ENCODE results near the gene ZSCAN21.

Gene ZSCAN21

DNA sequence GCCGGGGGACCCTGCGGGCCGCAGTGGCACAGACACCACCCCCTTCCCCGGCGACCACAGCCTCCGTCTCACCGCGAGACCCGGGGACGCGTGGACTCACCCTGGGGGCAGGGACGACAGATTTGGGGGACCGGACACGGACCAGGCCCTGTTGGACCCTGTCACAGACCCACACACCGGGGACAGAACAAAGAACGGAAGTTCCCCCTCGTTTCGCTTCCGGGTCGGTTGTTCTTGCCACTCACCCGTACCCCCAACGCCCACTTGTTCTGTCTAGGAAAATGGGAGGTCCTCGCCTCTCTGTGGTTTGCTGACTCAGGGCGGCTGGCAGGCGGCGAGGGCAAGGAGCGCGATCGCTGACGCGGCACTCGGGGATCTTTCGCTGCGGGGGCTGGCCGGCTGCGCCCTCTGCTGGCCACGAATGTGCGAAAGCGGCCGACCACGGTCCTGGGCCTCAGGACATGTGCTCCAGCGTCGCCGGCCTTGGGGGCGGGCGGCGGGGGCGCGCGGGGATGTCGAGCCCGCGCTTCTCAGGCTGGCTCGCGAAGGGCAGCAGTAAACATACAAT lies 32.0 kb downstream of the ZSCAN21 start, which contains the start of gene ZNF3 (continued):
- TF ChIP-seq, protein P1, sequence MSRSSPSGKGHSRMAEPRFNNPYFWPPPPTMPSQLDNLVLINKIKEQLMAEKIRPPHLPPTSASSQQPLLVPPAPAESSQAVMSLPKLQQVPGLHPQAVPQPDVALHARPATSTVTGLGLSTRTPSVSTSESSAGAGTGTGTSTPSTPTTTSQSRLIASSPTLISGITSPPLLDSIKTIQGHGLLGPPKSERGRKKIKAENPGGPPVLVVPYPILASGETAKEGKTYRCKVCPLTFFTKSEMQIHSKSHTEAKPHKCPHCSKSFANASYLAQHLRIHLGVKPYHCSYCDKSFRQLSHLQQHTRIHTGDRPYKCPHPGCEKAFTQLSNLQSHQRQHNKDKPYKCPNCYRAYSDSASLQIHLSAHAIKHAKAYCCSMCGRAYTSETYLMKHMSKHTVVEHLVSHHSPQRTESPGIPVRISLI (tag by site-specific recombination; IDR thresholded peaks at IDR 0.05), result no peak
- TF ChIP-seq ZNF350 (tag by site-specific recombination; IDR thresholded peaks at IDR 0.05) (no peak), ZNF335 (tag by site-specific recombination; conservative IDR thresholded peaks at IDR 0.05) (no peak), ZFP41 (tag by site-specific recombination; IDR thresholded peaks at IDR 0.05; ENCODE audit: borderline replicate concordance) (no peak), ZNF138 (tag by site-specific recombination; IDR thresholded peaks at IDR 0.05; ENCODE audit: borderline replicate concordance) (no peak), ZNF311 (tag by site-specific recombination; IDR thresholded peaks at IDR 0.05; ENCODE audit: borderline replicate concordance) (no peak), EGR2 (tag by site-specific recombination; IDR thresholded peaks at IDR 0.05; ENCODE audit: low read depth) (peak; percentile 94), ZNF629 (tag by site-specific recombination; IDR thresholded peaks at IDR 0.05) (peak; percentile 95), TCF7L2 (IDR thresholded peaks at IDR 0.05; ENCODE audit: borderline replicate concordance, low read depth, low read length) (no peak), ZNF785 (tag by site-specific recombination; IDR thresholded peaks at IDR 0.05) (no peak), SCRT2 (tag by site-specific recombination; IDR thresholded peaks at IDR 0.05) (no peak; the same call in 1 of the 2 replicates), REPIN1 (tag by site-specific recombination; IDR thresholded peaks at IDR 0.05; ENCODE audit: low read depth) (no peak), ZNF114 (tag by site-specific recombination; IDR thresholded peaks at IDR 0.05) (no peak)
- TF ChIP-seq, protein P2, sequence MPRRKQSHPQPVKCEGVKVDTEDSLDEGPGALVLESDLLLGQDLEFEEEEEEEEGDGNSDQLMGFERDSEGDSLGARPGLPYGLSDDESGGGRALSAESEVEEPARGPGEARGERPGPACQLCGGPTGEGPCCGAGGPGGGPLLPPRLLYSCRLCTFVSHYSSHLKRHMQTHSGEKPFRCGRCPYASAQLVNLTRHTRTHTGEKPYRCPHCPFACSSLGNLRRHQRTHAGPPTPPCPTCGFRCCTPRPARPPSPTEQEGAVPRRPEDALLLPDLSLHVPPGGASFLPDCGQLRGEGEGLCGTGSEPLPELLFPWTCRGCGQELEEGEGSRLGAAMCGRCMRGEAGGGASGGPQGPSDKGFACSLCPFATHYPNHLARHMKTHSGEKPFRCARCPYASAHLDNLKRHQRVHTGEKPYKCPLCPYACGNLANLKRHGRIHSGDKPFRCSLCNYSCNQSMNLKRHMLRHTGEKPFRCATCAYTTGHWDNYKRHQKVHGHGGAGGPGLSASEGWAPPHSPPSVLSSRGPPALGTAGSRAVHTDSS (tag by site-specific recombination; IDR thresholded peaks at IDR 0.05), result peak; percentile 27; the same call in 1 of the 2 replicates
- TF ChIP-seq, protein P3, sequence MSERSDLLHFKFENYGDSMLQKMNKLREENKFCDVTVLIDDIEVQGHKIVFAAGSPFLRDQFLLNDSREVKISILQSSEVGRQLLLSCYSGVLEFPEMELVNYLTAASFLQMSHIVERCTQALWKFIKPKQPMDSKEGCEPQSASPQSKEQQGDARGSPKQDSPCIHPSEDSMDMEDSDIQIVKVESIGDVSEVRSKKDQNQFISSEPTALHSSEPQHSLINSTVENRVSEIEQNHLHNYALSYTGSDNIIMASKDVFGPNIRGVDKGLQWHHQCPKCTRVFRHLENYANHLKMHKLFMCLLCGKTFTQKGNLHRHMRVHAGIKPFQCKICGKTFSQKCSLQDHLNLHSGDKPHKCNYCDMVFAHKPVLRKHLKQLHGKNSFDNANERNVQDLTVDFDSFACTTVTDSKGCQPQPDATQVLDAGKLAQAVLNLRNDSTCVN (tag by site-specific recombination; optimal IDR thresholded peaks at IDR 0.05), result peak; percentile 97
- TF ChIP-seq, protein P4, sequence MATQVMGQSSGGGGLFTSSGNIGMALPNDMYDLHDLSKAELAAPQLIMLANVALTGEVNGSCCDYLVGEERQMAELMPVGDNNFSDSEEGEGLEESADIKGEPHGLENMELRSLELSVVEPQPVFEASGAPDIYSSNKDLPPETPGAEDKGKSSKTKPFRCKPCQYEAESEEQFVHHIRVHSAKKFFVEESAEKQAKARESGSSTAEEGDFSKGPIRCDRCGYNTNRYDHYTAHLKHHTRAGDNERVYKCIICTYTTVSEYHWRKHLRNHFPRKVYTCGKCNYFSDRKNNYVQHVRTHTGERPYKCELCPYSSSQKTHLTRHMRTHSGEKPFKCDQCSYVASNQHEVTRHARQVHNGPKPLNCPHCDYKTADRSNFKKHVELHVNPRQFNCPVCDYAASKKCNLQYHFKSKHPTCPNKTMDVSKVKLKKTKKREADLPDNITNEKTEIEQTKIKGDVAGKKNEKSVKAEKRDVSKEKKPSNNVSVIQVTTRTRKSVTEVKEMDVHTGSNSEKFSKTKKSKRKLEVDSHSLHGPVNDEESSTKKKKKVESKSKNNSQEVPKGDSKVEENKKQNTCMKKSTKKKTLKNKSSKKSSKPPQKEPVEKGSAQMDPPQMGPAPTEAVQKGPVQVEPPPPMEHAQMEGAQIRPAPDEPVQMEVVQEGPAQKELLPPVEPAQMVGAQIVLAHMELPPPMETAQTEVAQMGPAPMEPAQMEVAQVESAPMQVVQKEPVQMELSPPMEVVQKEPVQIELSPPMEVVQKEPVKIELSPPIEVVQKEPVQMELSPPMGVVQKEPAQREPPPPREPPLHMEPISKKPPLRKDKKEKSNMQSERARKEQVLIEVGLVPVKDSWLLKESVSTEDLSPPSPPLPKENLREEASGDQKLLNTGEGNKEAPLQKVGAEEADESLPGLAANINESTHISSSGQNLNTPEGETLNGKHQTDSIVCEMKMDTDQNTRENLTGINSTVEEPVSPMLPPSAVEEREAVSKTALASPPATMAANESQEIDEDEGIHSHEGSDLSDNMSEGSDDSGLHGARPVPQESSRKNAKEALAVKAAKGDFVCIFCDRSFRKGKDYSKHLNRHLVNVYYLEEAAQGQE (tag by site-specific recombination; IDR thresholded peaks at IDR 0.05), result peak; percentile 49
- TF ChIP-seq, protein P5, sequence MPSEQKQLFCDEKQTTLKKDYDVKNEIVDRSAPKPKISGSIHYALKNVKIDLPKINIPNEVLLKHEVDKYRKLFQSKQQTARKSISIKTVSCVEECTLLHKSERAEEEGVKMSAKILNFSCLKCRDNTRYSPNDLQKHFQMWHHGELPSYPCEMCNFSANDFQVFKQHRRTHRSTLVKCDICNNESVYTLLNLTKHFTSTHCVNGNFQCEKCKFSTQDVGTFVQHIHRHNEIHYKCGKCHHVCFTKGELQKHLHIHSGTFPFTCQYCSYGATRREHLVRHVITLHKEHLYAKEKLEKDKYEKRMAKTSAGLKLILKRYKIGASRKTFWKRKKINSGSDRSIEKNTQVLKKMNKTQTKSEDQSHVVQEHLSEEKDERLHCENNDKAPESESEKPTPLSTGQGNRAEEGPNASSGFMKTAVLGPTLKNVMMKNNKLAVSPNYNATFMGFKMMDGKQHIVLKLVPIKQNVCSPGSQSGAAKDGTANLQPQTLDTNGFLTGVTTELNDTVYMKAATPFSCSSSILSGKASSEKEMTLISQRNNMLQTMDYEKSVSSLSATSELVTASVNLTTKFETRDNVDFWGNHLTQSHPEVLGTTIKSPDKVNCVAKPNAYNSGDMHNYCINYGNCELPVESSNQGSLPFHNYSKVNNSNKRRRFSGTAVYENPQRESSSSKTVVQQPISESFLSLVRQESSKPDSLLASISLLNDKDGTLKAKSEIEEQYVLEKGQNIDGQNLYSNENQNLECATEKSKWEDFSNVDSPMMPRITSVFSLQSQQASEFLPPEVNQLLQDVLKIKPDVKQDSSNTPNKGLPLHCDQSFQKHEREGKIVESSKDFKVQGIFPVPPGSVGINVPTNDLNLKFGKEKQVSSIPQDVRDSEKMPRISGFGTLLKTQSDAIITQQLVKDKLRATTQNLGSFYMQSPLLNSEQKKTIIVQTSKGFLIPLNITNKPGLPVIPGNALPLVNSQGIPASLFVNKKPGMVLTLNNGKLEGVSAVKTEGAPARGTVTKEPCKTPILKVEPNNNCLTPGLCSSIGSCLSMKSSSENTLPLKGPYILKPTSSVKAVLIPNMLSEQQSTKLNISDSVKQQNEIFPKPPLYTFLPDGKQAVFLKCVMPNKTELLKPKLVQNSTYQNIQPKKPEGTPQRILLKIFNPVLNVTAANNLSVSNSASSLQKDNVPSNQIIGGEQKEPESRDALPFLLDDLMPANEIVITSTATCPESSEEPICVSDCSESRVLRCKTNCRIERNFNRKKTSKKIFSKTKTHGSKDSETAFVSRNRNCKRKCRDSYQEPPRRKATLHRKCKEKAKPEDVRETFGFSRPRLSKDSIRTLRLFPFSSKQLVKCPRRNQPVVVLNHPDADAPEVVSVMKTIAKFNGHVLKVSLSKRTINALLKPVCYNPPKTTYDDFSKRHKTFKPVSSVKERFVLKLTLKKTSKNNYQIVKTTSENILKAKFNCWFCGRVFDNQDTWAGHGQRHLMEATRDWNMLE (tag by site-specific recombination; conservative IDR thresholded peaks at IDR 0.05; ENCODE audit: low read depth), result peak; percentile 98
- TF ChIP-seq, protein P6, sequence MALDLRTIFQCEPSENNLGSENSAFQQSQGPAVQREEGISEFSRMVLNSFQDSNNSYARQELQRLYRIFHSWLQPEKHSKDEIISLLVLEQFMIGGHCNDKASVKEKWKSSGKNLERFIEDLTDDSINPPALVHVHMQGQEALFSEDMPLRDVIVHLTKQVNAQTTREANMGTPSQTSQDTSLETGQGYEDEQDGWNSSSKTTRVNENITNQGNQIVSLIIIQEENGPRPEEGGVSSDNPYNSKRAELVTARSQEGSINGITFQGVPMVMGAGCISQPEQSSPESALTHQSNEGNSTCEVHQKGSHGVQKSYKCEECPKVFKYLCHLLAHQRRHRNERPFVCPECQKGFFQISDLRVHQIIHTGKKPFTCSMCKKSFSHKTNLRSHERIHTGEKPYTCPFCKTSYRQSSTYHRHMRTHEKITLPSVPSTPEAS (tag by site-specific recombination; IDR thresholded peaks at IDR 0.05), result no peak
- TF ChIP-seq, protein P7, sequence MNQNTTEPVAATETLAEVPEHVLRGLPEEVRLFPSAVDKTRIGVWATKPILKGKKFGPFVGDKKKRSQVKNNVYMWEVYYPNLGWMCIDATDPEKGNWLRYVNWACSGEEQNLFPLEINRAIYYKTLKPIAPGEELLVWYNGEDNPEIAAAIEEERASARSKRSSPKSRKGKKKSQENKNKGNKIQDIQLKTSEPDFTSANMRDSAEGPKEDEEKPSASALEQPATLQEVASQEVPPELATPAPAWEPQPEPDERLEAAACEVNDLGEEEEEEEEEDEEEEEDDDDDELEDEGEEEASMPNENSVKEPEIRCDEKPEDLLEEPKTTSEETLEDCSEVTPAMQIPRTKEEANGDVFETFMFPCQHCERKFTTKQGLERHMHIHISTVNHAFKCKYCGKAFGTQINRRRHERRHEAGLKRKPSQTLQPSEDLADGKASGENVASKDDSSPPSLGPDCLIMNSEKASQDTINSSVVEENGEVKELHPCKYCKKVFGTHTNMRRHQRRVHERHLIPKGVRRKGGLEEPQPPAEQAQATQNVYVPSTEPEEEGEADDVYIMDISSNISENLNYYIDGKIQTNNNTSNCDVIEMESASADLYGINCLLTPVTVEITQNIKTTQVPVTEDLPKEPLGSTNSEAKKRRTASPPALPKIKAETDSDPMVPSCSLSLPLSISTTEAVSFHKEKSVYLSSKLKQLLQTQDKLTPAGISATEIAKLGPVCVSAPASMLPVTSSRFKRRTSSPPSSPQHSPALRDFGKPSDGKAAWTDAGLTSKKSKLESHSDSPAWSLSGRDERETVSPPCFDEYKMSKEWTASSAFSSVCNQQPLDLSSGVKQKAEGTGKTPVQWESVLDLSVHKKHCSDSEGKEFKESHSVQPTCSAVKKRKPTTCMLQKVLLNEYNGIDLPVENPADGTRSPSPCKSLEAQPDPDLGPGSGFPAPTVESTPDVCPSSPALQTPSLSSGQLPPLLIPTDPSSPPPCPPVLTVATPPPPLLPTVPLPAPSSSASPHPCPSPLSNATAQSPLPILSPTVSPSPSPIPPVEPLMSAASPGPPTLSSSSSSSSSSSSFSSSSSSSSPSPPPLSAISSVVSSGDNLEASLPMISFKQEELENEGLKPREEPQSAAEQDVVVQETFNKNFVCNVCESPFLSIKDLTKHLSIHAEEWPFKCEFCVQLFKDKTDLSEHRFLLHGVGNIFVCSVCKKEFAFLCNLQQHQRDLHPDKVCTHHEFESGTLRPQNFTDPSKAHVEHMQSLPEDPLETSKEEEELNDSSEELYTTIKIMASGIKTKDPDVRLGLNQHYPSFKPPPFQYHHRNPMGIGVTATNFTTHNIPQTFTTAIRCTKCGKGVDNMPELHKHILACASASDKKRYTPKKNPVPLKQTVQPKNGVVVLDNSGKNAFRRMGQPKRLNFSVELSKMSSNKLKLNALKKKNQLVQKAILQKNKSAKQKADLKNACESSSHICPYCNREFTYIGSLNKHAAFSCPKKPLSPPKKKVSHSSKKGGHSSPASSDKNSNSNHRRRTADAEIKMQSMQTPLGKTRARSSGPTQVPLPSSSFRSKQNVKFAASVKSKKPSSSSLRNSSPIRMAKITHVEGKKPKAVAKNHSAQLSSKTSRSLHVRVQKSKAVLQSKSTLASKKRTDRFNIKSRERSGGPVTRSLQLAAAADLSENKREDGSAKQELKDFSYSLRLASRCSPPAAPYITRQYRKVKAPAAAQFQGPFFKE (tag by site-specific recombination; IDR thresholded peaks at IDR 0.05; ENCODE audit: borderline replicate concordance), result no peak
